Activated T-cell treated with anti-CD3 and anti-CD28 coated beads, Interleukin-2, amount 50 U/mL, for 48 hours (primary cell): ENCODE data around the gene SLC22A3.
"Not testable (repeated sequence)": the region's sequence is repeated elsewhere in the genome, so short reads cannot be mapped to it uniquely, and the experiment has no call there.

Source experiments
- DNase-seq, 2 experiments: peaks; one replicate each; pipeline ENCODE4 v3.0.0-alpha.2; 2020

The SLC22A3 gene

GRCh38 chr6:160454303-160454702 lies 106.1 kb downstream of the SLC22A3 start:
- DNase-seq = no peak

GRCh38 chr6:160455081-160455480 lies 106.9 kb downstream of the SLC22A3 start:
- DNase-seq = no peak

- DNase-seq = peak; percentile 84 to 85
Measured at GRCh38 chr6:160455541-160456213, 107.5 kb downstream of the SLC22A3 start.

- DNase-seq = no peak
Measured at GRCh38 chr6:160456214-160456546, 108.0 kb downstream of the SLC22A3 start.

GRCh38 chr6:160457823-160458222 lies 109.6 kb downstream of the SLC22A3 start:
- no peak for DNase-seq

- DNase-seq = no peak
Measured at GRCh38 chr6:160461641-160462040, 113.5 kb downstream of the SLC22A3 start.

- no peak for DNase-seq
Measured at GRCh38 chr6:160462116-160462515, 113.9 kb downstream of the SLC22A3 start.

- DNase-seq = peak; percentile 43 to 49
Measured at GRCh38 chr6:160462551-160463109, 114.5 kb downstream of the SLC22A3 start.

- DNase-seq = no peak
Measured at GRCh38 chr6:160464744-160465143, 116.6 kb downstream of the SLC22A3 start.

GRCh38 chr6:160467261-160467871 lies 119.2 kb downstream of the SLC22A3 start:
- DNase-seq = not testable (repeated sequence)

- DNase-seq = no peak
Measured at GRCh38 chr6:160469153-160469552, 121.0 kb downstream of the SLC22A3 start.

GRCh38 chr6:160476056-160476455 lies 127.9 kb downstream of the SLC22A3 start:
- not testable (repeated sequence) for DNase-seq

GRCh38 chr6:160477072-160477471 lies 128.9 kb downstream of the SLC22A3 start:
- DNase-seq = not testable (repeated sequence)

GRCh38 chr6:160477901-160478300 lies 129.7 kb downstream of the SLC22A3 start:
- DNase-seq = no peak

GRCh38 chr6:160487116-160487515 lies 138.9 kb downstream of the SLC22A3 start:
- DNase-seq = no peak

GRCh38 chr6:160489091-160489490 lies 140.9 kb downstream of the SLC22A3 start:
- no peak for DNase-seq

GRCh38 chr6:160494576-160494975 lies 146.4 kb downstream of the SLC22A3 start:
- no peak for DNase-seq

GRCh38 chr6:160500639-160501038 lies 152.5 kb downstream of the SLC22A3 start:
- no peak for DNase-seq
